ENCODE data around the gene HDAC4.

Gene HDAC4

GRCh38 chr2:239211396-239212094 is 189.3 kb downstream of the HDAC4 start:
- DNase-seq, result no peak

- DNase-seq, result no peak
These were observed 191.0 kb downstream of the HDAC4 start for GRCh38 chr2:239209783-239210182.

GRCh38 chr2:239208465-239209180 is 192.2 kb downstream of the HDAC4 start:
- DNase-seq, result no peak

- no peak for DNase-seq
These were observed 194.0 kb downstream of the HDAC4 start for GRCh38 chr2:239206851-239207250.

GRCh38 chr2:239206042-239206441 is 194.8 kb downstream of the HDAC4 start:
- DNase-seq, result no peak

GRCh38 chr2:239204876-239205468 is 195.8 kb downstream of the HDAC4 start:
- no peak for DNase-seq

GRCh38 chr2:239204136-239204875 is 196.5 kb downstream of the HDAC4 start:
- no peak for DNase-seq

GRCh38 chr2:239203443-239204135 is 197.2 kb downstream of the HDAC4 start:
- no peak for DNase-seq

GRCh38 chr2:239202836-239203235 is 198.0 kb downstream of the HDAC4 start:
- DNase-seq, result no peak

GRCh38 chr2:239202343-239202742 is 198.5 kb downstream of the HDAC4 start:
- DNase-seq, result no peak

GRCh38 chr2:239201884-239202283 is 198.9 kb downstream of the HDAC4 start:
- DNase-seq, result no peak

GRCh38 chr2:239201531-239201876 is 199.3 kb downstream of the HDAC4 start:
- no peak for DNase-seq

- DNase-seq, result no peak
These were observed 199.9 kb downstream of the HDAC4 start for GRCh38 chr2:239200646-239201530.

- DNase-seq, result no peak
These were observed 201.6 kb downstream of the HDAC4 start for GRCh38 chr2:239199041-239199768.

- DNase-seq, result no peak
These were observed 202.6 kb downstream of the HDAC4 start for GRCh38 chr2:239198221-239198620.

GRCh38 chr2:239197146-239197545 is 203.7 kb downstream of the HDAC4 start:
- no peak for DNase-seq

- no peak for DNase-seq
These were observed 204.3 kb downstream of the HDAC4 start for GRCh38 chr2:239196474-239197021.

- DNase-seq, result no peak
These were observed 204.8 kb downstream of the HDAC4 start for GRCh38 chr2:239195992-239196391.

GRCh38 chr2:239195318-239195871 is 205.4 kb downstream of the HDAC4 start:
- no peak for DNase-seq

- DNase-seq, result no peak
These were observed 206.0 kb downstream of the HDAC4 start for GRCh38 chr2:239194731-239195317.

Data from activated gamma-delta T cell treated with Interleukin-2 at 50 U/mL for 16 hours (primary cell).